HG02884 (cell line): Measurements from ENCODE around the gene SLC24A4.

Experiments
- ATAC-seq: cut with Tn5 transposase; IDR thresholded peaks from one replicate; pipeline ENCODE4 v1.9.1; 2021; ENCODE audit warnings: mild to moderate bottlenecking, moderate library complexity; ENCODE audit not compliant: unreplicated experiment

Gene SLC24A4

DNA sequence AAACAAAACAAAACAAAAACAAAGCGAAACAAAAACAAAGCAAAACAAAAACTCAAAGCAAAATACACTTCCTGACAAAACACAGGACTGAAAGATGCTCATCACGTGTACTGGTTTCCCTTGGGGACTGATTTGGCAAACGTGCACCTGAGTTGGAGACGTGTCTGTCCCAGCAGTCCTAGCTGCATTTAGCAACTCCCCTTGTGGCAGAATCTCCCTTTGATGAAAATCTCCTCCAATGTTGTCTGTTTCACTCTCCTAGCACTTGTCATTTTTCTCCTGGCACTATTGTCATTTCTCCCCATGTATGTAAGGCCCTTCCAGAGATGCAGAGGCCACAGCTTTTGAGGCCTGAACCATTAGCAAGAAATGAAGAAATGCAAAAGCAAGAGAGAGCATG lies 6.8 kb upstream of the SLC24A4 start:
- ATAC-seq: no peak

DNA sequence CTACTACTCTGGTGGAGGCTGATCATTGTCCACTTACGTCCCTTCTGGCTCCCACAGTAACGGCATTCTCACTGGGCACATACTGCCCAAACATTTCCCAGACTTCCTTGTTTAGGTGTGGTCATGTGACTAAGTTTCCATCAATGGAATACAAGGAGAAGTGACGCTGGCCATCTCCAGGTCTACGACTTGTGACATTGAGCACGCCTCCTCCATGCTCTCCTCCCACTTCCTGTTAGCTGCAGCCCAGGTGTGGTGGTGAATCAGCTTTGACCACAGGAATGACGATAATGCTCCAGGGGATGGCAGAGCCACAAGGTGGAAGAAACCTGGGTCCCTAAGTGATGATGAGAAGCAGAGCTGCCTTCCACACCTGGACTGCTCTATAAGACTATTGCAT lies 6.0 kb upstream of the SLC24A4 start:
- no peak for ATAC-seq

GRCh38 chr14:92317511-92317910 lies 5.5 kb upstream of the SLC24A4 start:
- ATAC-seq: no peak

- no peak for ATAC-seq
Measured at GRCh38 chr14:92321701-92322100, 1.3 kb upstream of the SLC24A4 start.

DNA sequence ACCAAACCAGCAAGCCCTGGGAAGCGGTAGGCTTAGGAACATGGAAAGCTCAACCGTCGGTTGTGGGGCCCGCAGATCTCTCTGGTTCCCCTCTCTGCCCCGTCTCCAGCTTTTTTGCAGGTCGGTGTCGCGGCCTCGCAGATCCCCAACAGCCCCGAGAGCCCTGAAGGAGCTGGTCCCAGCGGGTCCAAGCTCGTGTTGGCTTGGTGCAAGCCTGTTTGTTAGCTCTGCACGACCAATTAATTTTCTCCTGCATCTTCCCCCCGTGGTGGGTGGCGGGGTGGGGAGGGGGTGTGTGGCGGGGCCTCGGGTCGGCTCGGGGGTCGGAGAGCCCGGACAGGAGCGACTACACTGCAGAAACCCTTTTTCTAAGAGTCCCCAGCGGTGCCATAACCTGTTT lies 449 bp upstream of the SLC24A4 start:
- ATAC-seq: no peak

GRCh38 chr14:92323916-92324818 lies 1.2 kb downstream of the SLC24A4 start:
- no peak for ATAC-seq

DNA sequence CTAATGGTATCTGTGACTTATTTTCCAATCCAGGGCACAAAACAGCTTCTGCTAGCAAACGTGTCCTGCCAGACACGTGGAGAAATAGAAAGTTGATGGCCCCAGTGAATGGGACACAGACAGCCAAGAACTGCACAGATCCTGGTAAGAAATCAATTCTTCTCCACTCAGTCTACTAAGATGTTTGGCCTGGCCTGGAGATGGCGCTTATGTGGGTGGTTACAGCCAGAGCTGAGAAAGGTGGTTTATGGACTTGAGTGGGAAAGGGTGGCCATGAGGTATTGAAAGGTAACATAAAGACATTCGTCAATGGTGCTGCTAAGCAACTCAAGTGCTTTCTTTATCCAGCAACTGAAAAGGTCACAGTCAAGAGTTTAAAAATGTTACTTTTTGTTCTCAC lies 2.9 kb downstream of the SLC24A4 start:
- no peak for ATAC-seq

GRCh38 chr14:92328664-92329255 lies 5.8 kb downstream of the SLC24A4 start:
- no peak for ATAC-seq

- no peak for ATAC-seq
Measured at GRCh38 chr14:92334050-92334449, 11.1 kb downstream of the SLC24A4 start.

DNA sequence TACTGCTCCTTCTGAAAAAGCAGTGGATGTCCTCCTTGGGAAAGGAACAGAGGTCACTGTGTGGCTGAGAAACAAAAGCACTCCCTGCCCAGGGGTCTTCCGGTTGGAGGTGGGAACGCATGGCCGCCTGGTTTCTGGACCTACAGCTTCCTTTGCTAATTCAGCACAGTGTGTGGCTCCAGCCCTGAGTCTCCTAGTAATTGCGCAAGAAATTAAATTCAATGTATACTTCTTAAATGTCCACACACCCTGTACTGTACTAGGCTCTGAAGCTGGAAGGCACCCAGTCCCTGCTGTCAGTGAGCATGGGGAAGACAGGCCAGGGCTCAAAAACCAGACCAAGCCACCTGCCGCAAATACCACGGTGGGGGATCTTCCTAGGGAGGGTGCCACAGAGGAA lies 13.4 kb downstream of the SLC24A4 start:
- no peak for ATAC-seq

DNA sequence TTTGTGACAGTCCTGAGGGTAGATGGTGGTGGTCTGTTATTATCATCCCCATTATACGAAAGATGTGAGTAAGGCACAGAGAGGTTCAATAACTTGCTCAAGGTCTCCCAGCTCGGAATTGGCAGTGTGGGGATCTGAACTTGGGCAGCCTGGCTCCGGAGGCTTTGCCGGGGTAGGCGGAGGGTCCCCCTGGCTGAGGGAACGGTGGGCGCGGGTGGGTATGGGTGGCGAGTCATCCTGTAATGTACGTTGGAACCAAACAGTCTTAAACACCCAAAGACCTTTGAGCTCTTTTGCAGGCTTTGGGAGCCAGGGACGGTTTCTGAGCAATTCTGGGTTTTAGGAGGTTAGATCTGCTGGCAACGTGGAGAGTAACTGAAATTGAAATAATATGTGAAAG lies 16.5 kb downstream of the SLC24A4 start:
- no peak for ATAC-seq

- ATAC-seq: no peak
Measured at GRCh38 chr14:92340071-92340470, 17.1 kb downstream of the SLC24A4 start.

DNA sequence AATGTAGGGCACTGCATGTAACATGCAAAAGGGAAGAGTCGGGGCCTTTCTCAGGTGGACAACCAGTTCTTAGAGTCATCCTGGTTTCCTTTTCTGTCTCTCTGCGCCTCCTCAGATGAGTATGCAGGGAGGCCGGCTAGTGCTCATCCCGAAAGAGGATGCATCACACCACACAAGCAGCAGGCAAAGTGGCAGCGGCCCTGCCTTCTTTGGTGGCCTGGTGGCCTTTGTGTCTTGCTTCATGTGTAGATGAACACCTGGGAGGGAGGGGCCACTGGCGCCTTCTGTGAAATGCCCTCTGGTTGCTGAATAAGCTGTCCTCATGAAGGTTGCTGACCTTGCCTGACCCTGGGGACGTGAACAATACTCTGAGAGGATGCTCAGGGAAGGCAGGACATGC lies 18.0 kb downstream of the SLC24A4 start:
- no peak for ATAC-seq

- ATAC-seq: no peak
Measured at GRCh38 chr14:92341791-92342190, 18.8 kb downstream of the SLC24A4 start.

GRCh38 chr14:92348154-92348553 lies 25.2 kb downstream of the SLC24A4 start:
- no peak for ATAC-seq

DNA sequence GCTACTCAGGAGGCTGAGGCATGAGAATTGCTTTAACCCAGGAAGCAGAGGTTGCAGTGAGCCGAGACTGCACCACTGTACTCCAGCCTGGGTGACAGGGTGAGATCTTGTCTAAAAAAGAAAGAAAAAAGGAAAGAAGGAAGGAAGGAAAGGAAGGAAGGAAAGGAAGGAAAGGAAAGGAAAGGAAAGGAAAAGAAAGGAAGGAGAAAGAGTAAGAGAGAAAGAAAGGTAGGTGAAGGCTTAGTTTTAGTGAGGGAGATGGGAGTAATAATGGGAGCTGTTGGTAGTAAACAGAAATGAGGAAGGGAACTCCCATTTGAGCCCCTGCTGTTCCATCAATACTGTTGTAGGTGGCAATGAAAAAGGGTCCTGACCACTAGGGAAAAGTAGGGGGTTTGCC lies 28.8 kb downstream of the SLC24A4 start:
- no peak for ATAC-seq

GRCh38 chr14:92352158-92352985 lies 29.4 kb downstream of the SLC24A4 start:
- no peak for ATAC-seq

DNA sequence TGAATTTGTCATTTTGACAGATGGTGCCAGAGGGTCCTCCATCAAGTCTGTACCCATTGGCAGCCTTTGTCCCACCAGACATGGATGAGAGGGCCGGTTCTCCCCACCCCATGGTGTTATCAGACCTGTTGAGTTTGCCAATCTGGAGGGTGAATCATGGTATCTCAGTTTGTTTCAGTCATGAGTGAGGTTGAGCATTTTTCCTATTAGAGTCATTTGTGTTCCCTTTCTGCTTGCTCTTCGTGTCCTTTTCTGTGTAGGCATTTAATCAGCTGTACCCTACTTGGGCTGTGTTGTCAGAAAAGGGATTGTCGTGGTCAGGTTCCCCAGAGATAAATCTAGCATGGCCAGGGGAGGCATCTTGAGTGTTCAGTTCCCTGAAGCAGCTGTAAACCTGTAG lies 30.5 kb downstream of the SLC24A4 start:
- no peak for ATAC-seq

- no peak for ATAC-seq
Measured at GRCh38 chr14:92356677-92357076, 33.7 kb downstream of the SLC24A4 start.

GRCh38 chr14:92360651-92361370 lies 37.8 kb downstream of the SLC24A4 start:
- no peak for ATAC-seq

DNA sequence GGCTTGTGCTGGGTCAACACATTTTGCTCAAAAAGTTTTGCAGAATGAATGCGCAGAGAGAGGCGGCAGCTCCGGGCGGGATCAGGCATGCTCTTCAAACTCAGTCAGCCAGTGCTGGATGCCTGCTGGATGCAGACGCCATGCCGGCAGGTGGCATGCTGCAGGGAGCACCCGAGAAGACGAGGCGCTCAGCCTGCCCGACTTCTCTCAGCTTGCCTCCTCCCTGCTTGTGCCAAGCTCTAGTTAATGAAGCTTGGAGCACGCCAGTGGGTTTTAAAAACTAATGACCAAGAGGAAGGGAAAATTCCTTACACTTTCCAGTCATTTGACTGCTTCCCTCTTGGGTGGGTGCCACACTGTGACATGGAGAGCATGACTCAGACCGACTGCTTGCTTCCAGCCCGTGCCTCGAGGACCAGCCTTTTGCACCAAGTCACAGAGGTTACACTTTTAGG lies 39.8 kb downstream of the SLC24A4 start:
- ATAC-seq: no peak
